Measurements from ENCODE around the gene PHLPP1.

The PHLPP1 gene

DNA sequence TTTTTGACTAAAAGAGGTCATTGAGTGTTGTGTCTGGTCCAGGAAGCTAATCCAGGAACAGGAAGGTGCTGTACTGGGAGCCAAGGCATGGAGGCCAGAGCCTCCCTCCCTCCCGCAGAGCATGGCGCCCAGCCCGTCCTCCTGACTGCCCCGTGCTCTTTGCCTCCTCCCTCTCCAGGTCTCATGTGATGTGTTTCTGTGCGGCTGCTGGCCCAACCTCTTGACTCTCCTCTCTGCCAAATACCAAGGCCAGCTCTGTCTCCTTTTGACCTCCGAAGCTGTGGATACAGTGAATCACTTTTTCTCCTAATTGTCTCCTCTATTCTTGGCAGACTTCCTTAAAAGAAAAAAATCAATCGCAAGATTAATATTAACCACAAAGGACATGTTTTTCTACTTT lies 284.1 kb downstream of the PHLPP1 start:
- H3K36me3 ChIP-seq (ENCODE audit: control insufficient read depth in 5 of 5, insufficient read depth in 5 of 5, low read length in 5 of 5), result no peaks in the 10 kb centered on the region
- no peak overlapping the region for H3K9ac ChIP-seq (ENCODE audit: low read length in 5 of 5)
- peaks cover 4 to 17% (median 12%) of the 10 kb centered on the region in 5 donors for H3K4me1 ChIP-seq (ENCODE audit: control insufficient read depth in 5 of 5, insufficient read depth in 5 of 5, low read length in 5 of 5)
- no peaks in the 10 kb centered on the region for H3K27me3 ChIP-seq (ENCODE audit: control insufficient read depth in 5 of 5, insufficient read depth in 4 of 5, low read length in 5 of 5)
- no peaks in the 10 kb centered on the region for H3K9me3 ChIP-seq (ENCODE audit: control insufficient read depth in 5 of 5, low read length in 5 of 5)
- no peak overlapping the region for H3K4me3 ChIP-seq (ENCODE audit: low read depth in 1 of 5, low read length in 5 of 5)
- H3K27ac ChIP-seq (ENCODE audit: low read depth, low read length), result no peak overlapping the region

DNA sequence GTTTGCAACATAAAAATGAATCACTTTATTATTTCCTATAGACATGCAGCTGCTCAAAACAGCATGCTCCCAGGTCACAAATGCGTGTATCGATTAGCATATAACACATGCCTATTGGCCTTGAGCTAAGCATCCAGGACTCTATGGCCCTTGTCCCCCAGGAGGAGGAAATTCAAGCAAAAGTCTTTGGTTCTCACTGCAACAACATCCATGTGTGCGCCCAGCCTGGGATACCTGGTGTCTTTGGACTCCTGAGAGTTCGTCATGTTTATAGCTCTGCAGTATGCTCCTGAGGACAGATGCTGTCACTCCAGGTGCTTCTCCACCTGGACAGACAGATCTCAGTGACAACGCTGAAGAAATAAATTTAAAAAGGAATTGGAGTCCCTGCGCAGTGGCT lies 284.6 kb downstream of the PHLPP1 start:
- Histone ChIP-seq H3K27ac (ENCODE audit: low read depth, low read length) (no peak overlapping the region), H3K4me1 (ENCODE audit: control insufficient read depth in 5 of 5, insufficient read depth in 5 of 5, low read length in 5 of 5) (peaks cover 4 to 17% (median 12%) of the 10 kb centered on the region in 5 donors), H3K27me3 (ENCODE audit: control insufficient read depth in 5 of 5, insufficient read depth in 4 of 5, low read length in 5 of 5) (no peaks in the 10 kb centered on the region), H3K36me3 (ENCODE audit: control insufficient read depth in 5 of 5, insufficient read depth in 5 of 5, low read length in 5 of 5) (no peaks in the 10 kb centered on the region), H3K9me3 (ENCODE audit: control insufficient read depth in 5 of 5, low read length in 5 of 5) (no peaks in the 10 kb centered on the region), H3K4me3 (ENCODE audit: low read depth in 1 of 5, low read length in 5 of 5) (no peak overlapping the region), H3K9ac (ENCODE audit: low read length in 5 of 5) (no peak overlapping the region)

DNA sequence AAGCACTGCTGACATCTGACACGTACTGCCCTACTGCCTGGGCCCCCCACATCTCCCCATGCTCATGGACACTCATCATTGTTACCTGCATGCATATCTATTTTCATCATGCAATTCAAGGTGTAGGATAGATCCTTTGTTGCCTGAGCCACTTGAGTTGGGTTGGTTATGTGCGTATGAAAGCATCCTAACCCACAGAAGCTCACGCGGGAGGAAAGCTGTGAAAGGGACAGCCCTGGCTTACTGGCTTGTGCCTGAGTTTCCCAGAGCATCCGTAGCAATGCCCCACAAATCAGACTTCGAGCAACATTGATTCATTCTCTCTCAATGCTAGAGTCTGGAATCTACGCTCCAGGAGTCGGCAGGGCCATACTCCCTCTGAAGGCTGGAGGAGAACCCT lies 285.5 kb downstream of the PHLPP1 start:
- Histone ChIP-seq H3K4me3 (ENCODE audit: low read depth in 1 of 5, low read length in 5 of 5) (no peak overlapping the region), H3K27me3 (ENCODE audit: control insufficient read depth in 5 of 5, insufficient read depth in 4 of 5, low read length in 5 of 5) (no peaks in the 10 kb centered on the region), H3K9me3 (ENCODE audit: control insufficient read depth in 5 of 5, low read length in 5 of 5) (no peaks in the 10 kb centered on the region), H3K27ac (ENCODE audit: low read depth, low read length) (no peak overlapping the region), H3K9ac (ENCODE audit: low read length in 5 of 5) (no peak overlapping the region), H3K4me1 (ENCODE audit: control insufficient read depth in 5 of 5, insufficient read depth in 5 of 5, low read length in 5 of 5) (peaks cover 4 to 17% (median 12%) of the 10 kb centered on the region in 5 donors), H3K36me3 (ENCODE audit: control insufficient read depth in 5 of 5, insufficient read depth in 5 of 5, low read length in 5 of 5) (no peaks in the 10 kb centered on the region)

DNA sequence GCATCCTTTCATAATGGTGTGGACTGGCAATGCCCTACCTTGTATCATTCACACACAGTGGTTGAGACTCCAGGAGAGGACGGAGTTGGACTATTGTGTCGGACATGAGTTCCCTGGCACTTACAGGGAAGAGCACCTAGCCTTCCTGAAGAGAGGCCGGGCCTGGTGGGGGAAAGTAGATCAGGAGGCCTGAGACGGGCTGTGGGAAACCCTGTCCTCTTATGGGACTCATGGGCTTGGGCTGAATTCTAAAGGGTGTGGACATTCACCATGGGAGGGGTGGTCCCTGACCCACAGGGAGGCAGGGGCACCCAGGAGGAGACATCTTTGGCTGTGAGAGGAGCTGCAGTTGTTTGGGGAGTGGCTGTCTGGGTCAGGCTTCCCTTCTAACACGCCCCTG lies 286.5 kb downstream of the PHLPP1 start:
- peaks cover 4 to 17% (median 12%) of the 10 kb centered on the region in 5 donors for H3K4me1 ChIP-seq (ENCODE audit: control insufficient read depth in 5 of 5, insufficient read depth in 5 of 5, low read length in 5 of 5)
- no peak overlapping the region for H3K4me3 ChIP-seq (ENCODE audit: low read depth in 1 of 5, low read length in 5 of 5)
- no peak overlapping the region for H3K9ac ChIP-seq (ENCODE audit: low read length in 5 of 5)
- no peak overlapping the region for H3K27ac ChIP-seq (ENCODE audit: low read depth, low read length)
- no peaks in the 10 kb centered on the region for H3K27me3 ChIP-seq (ENCODE audit: control insufficient read depth in 5 of 5, insufficient read depth in 4 of 5, low read length in 5 of 5)
- no peaks in the 10 kb centered on the region for H3K9me3 ChIP-seq (ENCODE audit: control insufficient read depth in 5 of 5, low read length in 5 of 5)
- H3K36me3 ChIP-seq (ENCODE audit: control insufficient read depth in 5 of 5, insufficient read depth in 5 of 5, low read length in 5 of 5), result no peaks in the 10 kb centered on the region

DNA sequence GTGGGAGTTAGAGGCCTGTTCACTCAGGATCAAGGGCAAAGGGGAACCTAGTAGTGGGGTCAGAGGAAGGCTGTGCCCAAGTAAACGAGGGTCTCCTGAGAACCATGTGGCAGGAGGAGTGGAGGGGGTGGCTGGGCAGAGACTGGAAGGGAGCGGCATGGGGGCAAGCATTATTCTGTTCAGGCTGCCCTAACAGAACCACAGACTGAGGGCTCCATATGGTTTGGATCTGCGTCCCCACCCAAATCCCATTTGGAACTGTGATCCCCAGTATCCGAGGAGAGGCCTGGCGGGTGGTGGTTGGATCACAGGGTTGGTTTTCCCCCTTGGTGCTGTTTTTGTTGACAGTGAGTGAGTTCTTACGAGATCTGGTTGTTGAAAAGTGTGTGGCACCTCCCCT lies 287.0 kb downstream of the PHLPP1 start:
- Histone ChIP-seq H3K36me3 (ENCODE audit: control insufficient read depth in 5 of 5, insufficient read depth in 5 of 5, low read length in 5 of 5) (no peaks in the 10 kb centered on the region), H3K4me3 (ENCODE audit: low read depth in 1 of 5, low read length in 5 of 5) (no peak overlapping the region), H3K4me1 (ENCODE audit: control insufficient read depth in 5 of 5, insufficient read depth in 5 of 5, low read length in 5 of 5) (peaks cover 4 to 17% (median 12%) of the 10 kb centered on the region in 5 donors), H3K27ac (ENCODE audit: low read depth, low read length) (no peak overlapping the region), H3K9me3 (ENCODE audit: control insufficient read depth in 5 of 5, low read length in 5 of 5) (no peaks in the 10 kb centered on the region), H3K27me3 (ENCODE audit: control insufficient read depth in 5 of 5, insufficient read depth in 4 of 5, low read length in 5 of 5) (no peaks in the 10 kb centered on the region), H3K9ac (ENCODE audit: low read length in 5 of 5) (no peak overlapping the region)

DNA sequence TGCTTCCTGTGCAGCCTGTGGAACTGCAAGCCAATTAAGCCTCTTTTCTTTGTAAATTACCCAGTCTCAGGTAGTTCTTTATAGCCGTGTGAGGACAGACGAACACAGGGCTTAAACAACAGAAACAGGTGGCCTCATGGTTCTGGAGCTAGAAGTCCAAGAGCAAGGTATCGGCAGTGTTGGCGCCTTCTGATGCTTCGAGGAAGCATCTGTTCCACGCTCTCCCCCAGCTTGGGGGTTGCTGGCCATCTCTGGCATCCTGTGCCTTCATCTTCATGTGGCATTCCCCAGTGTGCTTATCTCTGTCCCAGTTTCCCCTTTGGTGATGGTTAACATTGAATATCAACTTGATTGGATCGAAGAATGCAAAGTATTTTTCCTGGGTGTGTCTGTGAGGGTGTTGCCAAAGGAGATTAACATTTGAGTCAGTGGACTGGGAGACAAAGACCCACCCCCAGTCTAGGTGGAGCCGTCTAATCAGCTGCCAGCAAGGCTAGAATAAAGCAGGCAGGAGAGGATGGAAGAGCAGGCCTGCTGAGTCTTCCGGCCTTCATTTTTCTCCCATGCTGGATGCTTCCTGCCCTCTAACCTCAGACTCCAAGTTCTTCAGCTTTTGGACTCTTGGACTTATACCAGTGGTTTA lies 287.6 kb downstream of the PHLPP1 start:
- no peaks in the 10 kb centered on the region for H3K27me3 ChIP-seq (ENCODE audit: control insufficient read depth in 5 of 5, insufficient read depth in 4 of 5, low read length in 5 of 5)
- H3K9ac ChIP-seq (ENCODE audit: low read length in 5 of 5), result no peak overlapping the region
- H3K27ac ChIP-seq (ENCODE audit: low read depth, low read length), result no peak overlapping the region
- peaks cover 4 to 17% (median 12%) of the 10 kb centered on the region in 5 donors for H3K4me1 ChIP-seq (ENCODE audit: control insufficient read depth in 5 of 5, insufficient read depth in 5 of 5, low read length in 5 of 5)
- H3K36me3 ChIP-seq (ENCODE audit: control insufficient read depth in 5 of 5, insufficient read depth in 5 of 5, low read length in 5 of 5), result no peaks in the 10 kb centered on the region
- H3K9me3 ChIP-seq (ENCODE audit: control insufficient read depth in 5 of 5, low read length in 5 of 5), result no peaks in the 10 kb centered on the region
- H3K4me3 ChIP-seq (ENCODE audit: low read depth in 1 of 5, low read length in 5 of 5), result no peak overlapping the region

DNA sequence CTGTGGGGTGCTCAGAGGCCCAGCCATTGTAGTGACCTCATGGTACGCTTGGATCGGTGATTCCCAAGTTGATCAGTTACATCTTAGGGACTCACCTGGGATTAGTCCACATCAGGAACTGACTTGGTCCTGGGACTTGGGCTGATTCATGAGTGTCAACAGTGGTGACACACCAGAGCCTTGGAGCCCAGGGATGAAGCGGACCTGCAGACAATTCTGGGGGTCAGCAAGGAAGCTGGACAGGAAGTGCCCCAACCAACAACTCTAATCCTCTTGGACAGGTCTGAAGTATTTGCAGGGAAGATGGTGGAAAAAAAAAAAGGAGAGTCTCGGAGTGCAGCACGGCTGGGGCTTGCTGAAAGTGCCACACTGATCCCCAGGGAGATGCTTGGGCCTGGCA lies 288.6 kb downstream of the PHLPP1 start:
- Histone ChIP-seq H3K4me1 (ENCODE audit: control insufficient read depth in 5 of 5, insufficient read depth in 5 of 5, low read length in 5 of 5) (peaks cover 3 to 11% (median 10%) of the 10 kb centered on the region in 5 donors), H3K27ac (ENCODE audit: low read depth, low read length) (no peak overlapping the region), H3K4me3 (ENCODE audit: low read depth in 1 of 5, low read length in 5 of 5) (no peak overlapping the region), H3K27me3 (ENCODE audit: control insufficient read depth in 5 of 5, insufficient read depth in 4 of 5, low read length in 5 of 5) (no peaks in the 10 kb centered on the region), H3K9ac (ENCODE audit: low read length in 5 of 5) (no peak overlapping the region), H3K9me3 (ENCODE audit: control insufficient read depth in 5 of 5, low read length in 5 of 5) (no peaks in the 10 kb centered on the region), H3K36me3 (ENCODE audit: control insufficient read depth in 5 of 5, insufficient read depth in 5 of 5, low read length in 5 of 5) (no peaks in the 10 kb centered on the region)

DNA sequence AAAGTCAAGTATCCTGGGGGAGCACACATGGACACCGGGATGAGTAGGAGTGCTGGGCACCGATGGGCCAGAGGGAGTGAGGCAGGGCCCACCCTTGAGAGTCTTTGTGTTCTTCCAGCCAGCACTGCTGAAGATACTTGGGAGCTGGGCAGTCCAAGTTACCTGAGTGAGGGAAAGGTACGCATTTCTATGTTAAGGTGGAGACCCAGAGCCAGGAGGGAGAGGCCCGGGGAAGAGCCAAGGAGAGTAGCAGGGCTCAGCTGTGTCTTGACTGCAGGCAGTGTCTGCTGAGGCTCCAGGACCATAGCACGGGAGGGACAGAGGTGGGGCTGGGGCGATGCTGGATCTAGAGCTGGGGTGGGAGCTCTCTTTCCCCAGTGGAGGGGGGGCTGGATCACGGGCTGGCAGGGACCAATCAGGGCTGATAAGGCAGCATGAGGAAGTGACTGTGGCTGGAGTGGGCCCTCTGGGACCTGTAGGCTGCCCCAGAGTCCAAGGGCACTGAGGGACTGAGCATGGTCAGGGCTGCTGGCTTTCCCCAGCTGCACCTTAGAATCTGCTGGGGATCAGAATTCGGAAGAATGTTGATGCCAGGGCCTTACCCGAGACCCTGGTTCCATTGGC lies 289.2 kb downstream of the PHLPP1 start:
- Histone ChIP-seq H3K27me3 (ENCODE audit: control insufficient read depth in 5 of 5, insufficient read depth in 4 of 5, low read length in 5 of 5) (no peaks in the 10 kb centered on the region), H3K4me3 (ENCODE audit: low read depth in 1 of 5, low read length in 5 of 5) (no peak overlapping the region), H3K36me3 (ENCODE audit: control insufficient read depth in 5 of 5, insufficient read depth in 5 of 5, low read length in 5 of 5) (no peaks in the 10 kb centered on the region), H3K9ac (ENCODE audit: low read length in 5 of 5) (no peak overlapping the region), H3K4me1 (ENCODE audit: control insufficient read depth in 5 of 5, insufficient read depth in 5 of 5, low read length in 5 of 5) (peaks cover 0 to 5% (median 4%) of the 10 kb centered on the region in 5 donors), H3K27ac (ENCODE audit: low read depth, low read length) (no peak overlapping the region), H3K9me3 (ENCODE audit: control insufficient read depth in 5 of 5, low read length in 5 of 5) (no peaks in the 10 kb centered on the region)

DNA sequence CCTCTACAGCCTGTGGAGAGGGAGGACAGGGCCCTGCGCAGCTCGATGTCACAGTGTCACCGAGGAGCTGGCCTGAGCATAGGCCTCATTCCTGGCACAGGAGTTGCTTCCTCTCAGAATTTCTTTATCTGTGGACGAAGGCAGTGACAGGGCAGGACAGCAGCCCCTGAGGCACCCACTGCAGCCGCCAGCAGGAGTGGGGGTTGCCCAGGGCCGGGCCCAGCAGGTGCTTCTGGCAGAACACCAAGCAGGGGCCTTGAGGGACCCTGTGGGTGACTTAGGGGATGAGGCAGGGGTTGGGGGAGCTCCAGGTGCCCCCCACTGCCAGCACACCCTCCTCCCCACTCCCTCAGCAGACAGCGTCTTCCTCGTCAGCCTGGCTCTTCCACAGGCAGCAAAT lies 290.0 kb downstream of the PHLPP1 start:
- Histone ChIP-seq H3K9me3 (ENCODE audit: control insufficient read depth in 5 of 5, low read length in 5 of 5) (no peaks in the 10 kb centered on the region), H3K4me1 (ENCODE audit: control insufficient read depth in 5 of 5, insufficient read depth in 5 of 5, low read length in 5 of 5) (no peaks in the 10 kb centered on the region), H3K27me3 (ENCODE audit: control insufficient read depth in 5 of 5, insufficient read depth in 4 of 5, low read length in 5 of 5) (no peaks in the 10 kb centered on the region), H3K4me3 (ENCODE audit: low read depth in 1 of 5, low read length in 5 of 5) (no peak overlapping the region), H3K36me3 (ENCODE audit: control insufficient read depth in 5 of 5, insufficient read depth in 5 of 5, low read length in 5 of 5) (no peaks in the 10 kb centered on the region), H3K9ac (ENCODE audit: low read length in 5 of 5) (no peak overlapping the region), H3K27ac (ENCODE audit: low read depth, low read length) (no peak overlapping the region)

DNA sequence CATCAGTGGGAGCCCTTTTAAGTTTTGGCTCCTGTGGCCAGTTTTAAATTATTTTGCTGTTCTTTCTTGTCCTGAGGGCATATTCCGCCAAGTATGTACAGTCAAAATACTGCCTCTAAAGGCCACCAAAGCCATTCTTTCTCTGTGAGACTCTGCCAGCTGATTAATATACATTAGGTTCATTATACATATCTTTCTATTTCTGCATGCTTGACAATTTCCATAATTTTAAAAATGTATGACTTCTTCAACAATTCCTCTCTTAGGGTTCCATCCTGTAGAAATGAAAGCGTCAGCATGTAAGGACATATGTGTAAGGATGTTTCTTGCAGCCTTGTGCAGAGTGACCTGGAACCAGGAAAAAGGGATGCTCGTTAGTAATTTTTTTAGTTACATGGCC lies 291.9 kb downstream of the PHLPP1 start:
- Histone ChIP-seq H3K27ac (ENCODE audit: low read depth, low read length) (no peak overlapping the region), H3K9me3 (ENCODE audit: control insufficient read depth in 5 of 5, low read length in 5 of 5) (peaks cover 0 to 2% (median 0%) of the 10 kb centered on the region in 5 donors), H3K27me3 (ENCODE audit: control insufficient read depth in 5 of 5, insufficient read depth in 4 of 5, low read length in 5 of 5) (no peaks in the 10 kb centered on the region), H3K4me3 (ENCODE audit: low read depth in 1 of 5, low read length in 5 of 5) (no peak overlapping the region), H3K4me1 (ENCODE audit: control insufficient read depth in 5 of 5, insufficient read depth in 5 of 5, low read length in 5 of 5) (no peaks in the 10 kb centered on the region), H3K9ac (ENCODE audit: low read length in 5 of 5) (no peak overlapping the region), H3K36me3 (ENCODE audit: control insufficient read depth in 5 of 5, insufficient read depth in 5 of 5, low read length in 5 of 5) (no peaks in the 10 kb centered on the region)

All from subcutaneous abdominal adipose tissue (tissue), 5 donors.